OCI-LY7 (cell line): Measurements from ENCODE around the gene DOCK9.

Experiments used
- CTCF ChIP-seq: fragments of 200-600 bp; sonication (generic); conservative IDR thresholded peaks from 2 replicates; pipeline ENCODE4 v1.5.1; 2014; ENCODE audit warnings: mild to moderate bottlenecking, antibody characterized with exemption, low read length, moderate library complexity, mixed read lengths
- EZH2phosphoT487 ChIP-seq: fragments of 200-600 bp; sonication (generic); IDR thresholded peaks from 2 replicates; pipeline ENCODE4 v1.6.1; 2018; ENCODE audit warnings: low read depth, borderline replicate concordance, mild to moderate bottlenecking, mixed run types, antibody characterized with exemption, low read length, moderate library complexity, mixed read lengths

DNA sequence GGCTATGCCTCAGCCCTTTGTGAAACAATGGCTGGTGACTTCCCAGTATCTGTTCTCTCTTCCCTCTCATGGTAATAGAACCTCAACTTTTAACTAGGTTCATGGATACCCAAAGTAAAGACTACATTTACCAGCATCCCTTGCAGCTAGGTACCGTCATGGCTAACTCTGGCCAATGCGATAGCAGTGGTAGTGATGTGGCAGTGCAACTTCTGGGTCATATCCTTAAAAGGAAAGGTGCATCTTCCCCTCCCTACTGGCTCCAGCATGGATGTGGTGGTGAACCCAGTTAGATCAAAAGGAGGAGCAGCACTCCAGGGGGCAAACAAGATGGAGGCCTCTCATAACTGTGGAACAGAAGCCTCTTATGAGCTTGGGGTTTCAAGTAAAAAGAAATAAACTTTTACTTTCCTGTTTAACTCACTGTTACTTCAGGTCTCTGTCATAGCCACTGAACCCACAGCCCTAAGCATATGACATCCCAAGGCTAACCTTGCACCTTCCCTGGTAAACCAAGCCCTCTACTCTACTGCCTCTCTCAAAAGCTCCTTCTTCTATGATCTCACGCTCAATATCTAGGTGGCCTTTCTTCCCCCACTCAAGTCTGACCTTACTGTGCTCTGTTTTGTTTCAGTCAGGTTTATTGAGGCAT is 104.4 kb downstream of the DOCK9 start:
- TF ChIP-seq CTCF (no peak), EZH2phosphoT487 (no peak)
